Liver (tissue), 3 donors: ENCODE data around the gene TOP3A.

ENCODE experiments used
- ATF3 ChIP-seq: IDR thresholded peaks from 2 replicates; pipeline ENCODE4 v1.6.1; 2016; ENCODE audit warnings: antibody characterized with exemption
- CTCF ChIP-seq: fragments of 150-350 bp; IDR thresholded peaks from 2 replicates; pipeline ENCODE4 v1.5.1; 2017; ENCODE audit warnings: improper control_type of control experiment, low read depth, low read length; ENCODE audit not compliant: missing input control
- EGR1 ChIP-seq, 2 donors: IDR thresholded peaks; 2 replicates each; pipeline ENCODE4 v1.6.1; 2016 to 2018; ENCODE audit warnings: antibody characterized with exemption in 2 of 2, low read depth in 2 of 2
- JUND ChIP-seq, 2 donors: IDR thresholded peaks; 2 replicates each; pipeline ENCODE4 v1.6.1; 2016; ENCODE audit warnings: antibody characterized with exemption in 2 of 2
- MAX ChIP-seq: IDR thresholded peaks from 2 replicates; pipeline ENCODE4 v1.6.1; 2016; ENCODE audit warnings: antibody characterized with exemption
- RAD21 ChIP-seq, 2 donors: IDR thresholded peaks; 2 replicates each; pipeline ENCODE4 v1.6.1; 2016; ENCODE audit warnings: antibody characterized with exemption in 2 of 2, mild to moderate bottlenecking in 2 of 2
- REST ChIP-seq: IDR thresholded peaks from 2 replicates; pipeline ENCODE4 v1.6.1; 2016; ENCODE audit warnings: antibody characterized with exemption, mild to moderate bottlenecking
- RXRA ChIP-seq, 2 donors: IDR thresholded peaks; 2 replicates each; pipeline ENCODE4 v1.6.1; 2017 to 2018; ENCODE audit warnings: antibody characterized with exemption in 2 of 2, mild to moderate bottlenecking in 1 of 2
- SP1 ChIP-seq: IDR thresholded peaks from 2 replicates; pipeline ENCODE4 v1.6.1; 2018; ENCODE audit warnings: antibody characterized with exemption, mild to moderate bottlenecking
- TAF1 ChIP-seq: conservative IDR thresholded peaks from 2 replicates; pipeline ENCODE4 v1.6.1; 2016; ENCODE audit warnings: antibody characterized with exemption, mild to moderate bottlenecking
- YY1 ChIP-seq: IDR thresholded peaks from 2 replicates; pipeline ENCODE4 v1.6.1; 2016; ENCODE audit warnings: antibody characterized with exemption, mild to moderate bottlenecking
- ZBTB33 ChIP-seq: IDR thresholded peaks from 2 replicates; pipeline ENCODE4 v1.6.1; 2016; ENCODE audit warnings: antibody characterized with exemption
- donor health status: healthy.
- donor health status: healthy.

- no peak for TF ChIP-seq CTCF
- TF ChIP-seq REST, result no peak
- TF ChIP-seq RXRA (IDR thresholded peaks at IDR 0.05), result no peak
- no peak for TF ChIP-seq ATF3
- no peak for TF ChIP-seq TAF1
- no peak for TF ChIP-seq RAD21 (IDR thresholded peaks at IDR 0.05)
- TF ChIP-seq MAX, result no peak
- TF ChIP-seq JUND (IDR thresholded peaks at IDR 0.05), result no peak
- TF ChIP-seq ZBTB33, result no peak
- TF ChIP-seq EGR1 (IDR thresholded peaks at IDR 0.05; ENCODE audit: low read depth in 2 of 2), result no peak
- TF ChIP-seq YY1, result no peak
- TF ChIP-seq SP1, result no peak
Measured at GRCh38 chr17:18241229-18241871, 73.4 kb downstream of the TOP3A start.
